ENCODE results near the gene FAM149A.

The FAM149A gene

GRCh38 chr4:186151499-186151898 is 47.0 kb downstream of the FAM149A start:
- in situ Hi-C loops (cut with MboI; ENCODE audit: low sequenced_read_pairs) = no loop called here

- in situ Hi-C loops (cut with MboI; ENCODE audit: low sequenced_read_pairs) = no loop called here
Observed at GRCh38 chr4:186158021-186158813, 53.7 kb downstream of the FAM149A start.

- in situ Hi-C loops (cut with MboI; ENCODE audit: low sequenced_read_pairs) = no loop called here
Observed at GRCh38 chr4:186158966-186159365, 54.5 kb downstream of the FAM149A start.

DNA sequence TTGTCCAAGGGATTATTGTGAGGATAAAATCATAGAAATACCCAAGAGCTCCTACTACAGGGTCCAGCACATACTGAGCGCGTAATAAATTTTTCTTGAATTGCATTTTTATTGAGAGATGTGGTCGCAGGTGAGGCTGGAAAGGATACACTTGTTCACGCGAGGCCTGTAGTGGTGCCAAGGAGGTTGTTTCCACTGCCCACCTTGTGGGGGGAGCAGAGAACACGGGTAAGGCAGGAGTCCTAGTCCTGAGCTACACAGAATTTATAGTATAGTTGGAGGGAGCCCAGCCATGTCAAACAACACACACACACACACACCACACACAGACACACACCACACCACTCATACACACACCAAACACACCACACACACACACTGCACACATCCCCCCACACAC is 55.1 kb downstream of the FAM149A start:
- in situ Hi-C loops (cut with MboI; ENCODE audit: low sequenced_read_pairs) = no loop called here

- in situ Hi-C loops (cut with MboI; ENCODE audit: low sequenced_read_pairs) = no loop called here
Observed at GRCh38 chr4:186161138-186161537, 56.6 kb downstream of the FAM149A start.

- in situ Hi-C loops (cut with MboI; ENCODE audit: low sequenced_read_pairs) = no loop called here
Observed at GRCh38 chr4:186166852-186167512, 62.5 kb downstream of the FAM149A start.

GRCh38 chr4:186167605-186168004 is 63.1 kb downstream of the FAM149A start:
- in situ Hi-C loops (cut with MboI; ENCODE audit: low sequenced_read_pairs) = no loop called here

- in situ Hi-C loops (cut with MboI; ENCODE audit: low sequenced_read_pairs) = no loop called here
Observed at GRCh38 chr4:186168750-186169149, 64.2 kb downstream of the FAM149A start.

GRCh38 chr4:186169333-186169944 is 64.9 kb downstream of the FAM149A start:
- in situ Hi-C loops (cut with MboI; ENCODE audit: low sequenced_read_pairs) = no loop called here

- in situ Hi-C loops (cut with MboI; ENCODE audit: low sequenced_read_pairs) = no loop called here
Observed at GRCh38 chr4:186169945-186170802, 65.7 kb downstream of the FAM149A start.

- in situ Hi-C loops (cut with MboI; ENCODE audit: low sequenced_read_pairs) = no loop called here
Observed at GRCh38 chr4:186170966-186171365, 66.5 kb downstream of the FAM149A start.

- in situ Hi-C loops (cut with MboI; ENCODE audit: low sequenced_read_pairs) = no loop called here
Observed at GRCh38 chr4:186172546-186172945, 68.0 kb downstream of the FAM149A start.

DNA sequence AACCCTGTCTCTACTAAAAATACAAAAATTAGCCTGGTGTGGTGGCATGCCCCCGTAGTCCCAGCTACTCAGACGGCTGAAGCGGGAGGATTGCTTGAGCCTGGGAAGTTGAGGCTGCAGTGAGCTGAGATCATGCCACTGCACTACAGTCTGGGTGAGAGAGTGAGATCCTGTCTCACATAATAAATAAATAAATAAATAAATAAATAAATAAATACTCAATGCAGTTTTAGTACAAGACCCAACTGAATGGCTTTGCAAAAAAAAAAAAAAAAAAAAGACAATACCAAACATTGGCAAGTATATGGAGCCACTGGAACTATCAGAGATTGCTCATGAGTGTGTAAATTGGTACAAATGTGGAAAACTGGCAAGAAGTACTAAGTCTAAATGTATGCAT is 83.6 kb downstream of the FAM149A start:
- in situ Hi-C loops (cut with MboI; ENCODE audit: low sequenced_read_pairs) = no loop called here

DNA sequence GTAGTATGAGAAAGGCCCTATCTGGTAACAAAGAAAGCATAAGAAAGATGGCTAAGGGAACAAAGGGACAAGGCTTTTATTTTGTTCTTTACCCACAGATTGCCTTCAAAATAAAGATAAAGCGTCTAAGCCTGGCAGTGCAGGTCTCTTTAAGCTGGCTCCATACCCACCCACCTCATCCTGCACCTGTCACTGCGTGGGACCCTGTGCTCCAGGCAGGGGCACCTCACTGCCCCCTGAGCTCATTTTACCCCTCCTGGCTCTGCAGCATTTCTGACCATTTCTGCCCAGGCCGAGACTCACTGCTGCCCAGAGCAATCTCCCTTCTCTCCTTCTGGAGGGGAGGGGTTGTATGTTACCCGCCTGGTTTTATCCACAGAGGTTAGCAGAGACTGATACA is 85.2 kb downstream of the FAM149A start:
- in situ Hi-C loops (cut with MboI; ENCODE audit: low sequenced_read_pairs) = no loop called here

DNA sequence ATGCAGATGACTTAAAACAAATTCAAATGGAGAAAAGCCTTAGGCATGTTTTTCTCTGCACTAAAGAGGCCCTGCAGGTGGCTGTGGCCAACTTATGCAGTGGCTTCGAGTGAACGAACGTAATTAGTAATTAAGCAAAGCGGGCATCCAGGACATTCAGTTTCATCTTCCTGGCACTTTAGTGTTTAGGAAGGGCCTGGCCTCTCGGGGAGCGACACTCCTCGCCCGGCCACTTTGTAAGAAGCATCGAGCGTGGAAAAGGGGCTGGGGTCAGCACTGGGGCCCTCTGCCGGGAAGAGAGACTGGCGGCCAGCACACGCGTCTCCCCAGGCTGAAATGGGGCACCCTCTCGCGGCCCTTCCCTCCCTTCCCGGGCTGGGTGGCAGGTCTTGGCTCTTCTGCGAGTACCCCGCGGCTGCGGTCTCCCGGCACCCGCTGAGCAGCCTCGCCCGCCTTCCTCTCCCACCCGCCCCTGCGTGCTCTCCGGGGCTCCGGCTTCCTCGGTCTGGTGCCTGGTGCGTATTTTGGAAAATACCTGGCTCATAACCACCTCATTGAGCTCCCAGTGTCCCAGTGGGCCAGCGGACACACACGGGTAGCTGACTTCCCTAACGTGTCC is 86.2 kb downstream of the FAM149A start:
- in situ Hi-C loops (cut with MboI; ENCODE audit: low sequenced_read_pairs) = no loop called here

DNA sequence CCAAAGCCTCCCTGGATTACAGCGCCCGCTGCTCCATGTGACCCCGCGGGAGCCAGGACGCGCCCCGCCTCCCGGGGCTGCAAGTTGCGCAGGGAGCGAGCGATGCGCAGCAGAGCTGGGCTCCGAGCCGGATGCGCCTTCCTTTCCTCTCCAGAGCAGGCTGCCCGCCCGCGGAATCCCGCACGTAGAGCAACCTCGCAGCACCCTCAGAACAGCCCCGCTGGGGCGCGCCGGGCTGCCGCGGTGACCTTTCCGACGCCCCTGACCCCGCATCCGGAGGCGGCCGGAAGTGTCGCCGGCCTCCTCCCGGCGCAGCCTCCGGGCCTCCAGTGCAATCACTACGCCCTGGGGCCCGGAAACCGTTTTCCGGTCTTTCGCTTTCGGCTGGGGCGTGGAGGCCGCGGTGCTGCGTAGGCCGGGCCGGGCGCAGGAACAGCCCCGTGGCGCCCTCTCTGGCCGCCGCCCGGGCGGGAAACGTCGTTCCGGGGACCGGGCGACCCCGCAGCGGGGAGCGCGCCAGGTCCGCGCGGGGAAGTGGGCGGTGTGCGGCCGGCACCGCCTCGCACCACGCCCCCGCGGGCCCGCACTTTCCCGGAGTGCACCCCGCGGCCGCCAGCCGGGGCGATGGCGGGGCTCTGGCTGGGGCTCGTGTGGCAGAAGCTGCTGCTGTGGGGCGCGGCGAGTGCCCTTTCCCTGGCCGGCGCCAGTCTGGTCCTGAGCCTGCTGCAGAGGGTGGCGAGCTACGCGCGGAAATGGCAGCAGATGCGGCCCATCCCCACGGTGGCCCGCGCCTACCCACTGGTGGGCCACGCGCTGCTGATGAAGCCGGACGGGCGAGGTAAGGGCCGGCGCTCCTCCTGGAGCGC is 86.9 kb downstream of the FAM149A start, which contains the start of gene CYP4V2:
CYP4V2 (plus strand) TSS at position 368 of the 866 bp plus-strand sequence; CDS start at position 625, 257 bp downstream.
- in situ Hi-C loops (cut with MboI; ENCODE audit: low sequenced_read_pairs) = no loop called here

DNA sequence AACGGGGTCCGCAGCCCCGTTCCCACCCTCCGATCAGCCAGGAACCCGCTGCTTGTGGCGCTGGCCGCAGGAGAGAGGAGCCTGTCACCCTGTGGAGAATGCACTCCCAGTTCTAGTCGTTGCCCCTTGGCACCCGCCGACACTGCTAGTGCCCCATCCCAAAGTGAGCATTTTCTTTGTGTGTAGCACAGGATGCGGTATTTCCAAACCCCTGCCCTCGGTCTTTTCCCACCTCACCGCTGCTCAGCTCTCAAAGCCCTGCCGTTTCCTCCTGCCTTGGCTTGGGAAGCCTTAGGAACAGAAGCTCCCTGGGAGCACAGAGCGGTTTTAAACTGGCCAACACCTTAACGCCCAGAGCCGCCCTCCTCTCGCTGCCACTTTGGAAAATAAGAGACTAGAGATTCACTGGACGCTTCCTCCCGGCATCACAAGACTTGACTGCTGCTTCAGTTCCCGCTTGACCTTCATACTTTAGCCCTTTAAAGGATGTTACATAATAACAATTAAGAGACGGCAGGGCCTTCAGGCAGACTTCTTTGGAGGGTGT is 87.6 kb downstream of the FAM149A start:
- in situ Hi-C loops (cut with MboI; ENCODE audit: low sequenced_read_pairs) = no loop called here

DNA sequence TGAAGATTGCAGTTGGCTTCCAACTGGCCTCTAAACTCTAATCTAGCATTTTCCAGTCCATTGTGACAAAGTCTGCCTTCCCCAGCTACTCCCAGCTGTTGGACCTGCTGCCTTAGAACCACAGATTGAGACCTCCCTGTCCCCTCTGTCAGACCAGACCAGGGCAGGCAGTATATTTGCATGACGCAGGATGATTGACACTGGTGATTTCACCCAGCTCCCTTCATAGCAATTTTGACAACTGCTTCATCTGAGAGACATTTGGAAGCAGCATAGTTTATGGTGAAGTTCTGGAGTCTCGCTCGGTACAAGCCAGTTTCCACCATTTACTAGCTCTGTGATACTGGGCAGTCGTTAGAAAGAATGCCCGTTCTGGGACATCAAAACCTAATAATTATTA is 89.3 kb downstream of the FAM149A start:
- in situ Hi-C loops (cut with MboI; ENCODE audit: low sequenced_read_pairs) = no loop called here

GRCh38 chr4:186196063-186196462 is 91.6 kb downstream of the FAM149A start:
- in situ Hi-C loops (cut with MboI; ENCODE audit: low sequenced_read_pairs) = no loop called here

All from hTERT RPE-1 (cell line).